SIG-M5 treated with dmso at 0.1 percent for 504 hours (cell line): Measurements from ENCODE around the gene IL1F10.
A peak's percentile ranks its signal among the peaks of the same experiment; 100 is the strongest.

Source experiments
- DNase-seq: peaks from one replicate; lab custom pipeline; 2025; ENCODE audit not compliant: unreplicated experiment; lab: John Stamatoyannopoulos, UW

The IL1F10 gene

GRCh38 chr2:113058998-113059960 lies 8.5 kb upstream of the IL1F10 start, which contains the start of gene IL36RN:
IL36RN (plus strand) TSS chr2:113059198; CDS start chr2:113059439, 241 bp downstream.
- no peak for DNase-seq

- DNase-seq: no peak
These were observed 7.4 kb upstream of the IL1F10 start for GRCh38 chr2:113060396-113060795.

- no peak for DNase-seq
These were observed 7.0 kb upstream of the IL1F10 start for GRCh38 chr2:113060796-113061195.

- no peak for DNase-seq
These were observed 6.5 kb upstream of the IL1F10 start for GRCh38 chr2:113061241-113061640.

GRCh38 chr2:113061896-113062770 lies 5.6 kb upstream of the IL1F10 start:
- no peak for DNase-seq

- no peak for DNase-seq
These were observed 3.5 kb upstream of the IL1F10 start for GRCh38 chr2:113064281-113064680.

GRCh38 chr2:113064898-113065297 lies 2.9 kb upstream of the IL1F10 start:
- no peak for DNase-seq

- DNase-seq: no peak
These were observed 479 bp downstream of the IL1F10 start for GRCh38 chr2:113068249-113068648.

- no peak for DNase-seq
These were observed 1.1 kb downstream of the IL1F10 start for GRCh38 chr2:113068706-113069485.

GRCh38 chr2:113069676-113070605 lies 2.2 kb downstream of the IL1F10 start:
- no peak for DNase-seq

- no peak for DNase-seq
These were observed 2.8 kb downstream of the IL1F10 start for GRCh38 chr2:113070606-113070975.

- DNase-seq: no peak
These were observed 4.8 kb downstream of the IL1F10 start for GRCh38 chr2:113072584-113072983.

GRCh38 chr2:113073325-113073834 lies 5.6 kb downstream of the IL1F10 start:
- DNase-seq: no peak

- no peak for DNase-seq
These were observed 7.3 kb downstream of the IL1F10 start for GRCh38 chr2:113075030-113075429.

GRCh38 chr2:113075600-113075999 lies 7.8 kb downstream of the IL1F10 start:
- DNase-seq: no peak

GRCh38 chr2:113076954-113077669 lies 9.3 kb downstream of the IL1F10 start:
- no peak for DNase-seq

GRCh38 chr2:113077921-113078320 lies 10.2 kb downstream of the IL1F10 start:
- DNase-seq: no peak

GRCh38 chr2:113078350-113078839 lies 10.6 kb downstream of the IL1F10 start:
- DNase-seq: peak; percentile 70

- peak; percentile 45 for DNase-seq
These were observed 11.4 kb downstream of the IL1F10 start for GRCh38 chr2:113079131-113079530.
